AG04450 (cell line): ENCODE measurements around the gene DIO1. TPM values are rescaled to one million over a fixed set of nuclear protein-coding genes. Genes with fewer than 3 reads are reported as not detected.

ENCODE experiments used
- CTCF ChIA-PET: fragments of 300-600, 350-600 bp; formaldehyde crosslinking; extraction: SDS; loops from one replicate; lab custom pipeline; 2022; ENCODE audit warnings: antibody characterized with exemption, inconsistent platforms; lab: Charles Lee
- POLR2A ChIA-PET: fragments of 350-600 bp; formaldehyde crosslinking; extraction: SDS; loops from one replicate; lab custom pipeline; 2021; ENCODE audit warnings: antibody characterized with exemption, inconsistent platforms; lab: Yijun Ruan, JAX
- DNase-seq: peaks from one replicate; pipeline ENCODE4 v3.0.0-alpha.2; 2011; ENCODE audit warnings: low read depth, low spot score
- H3K27ac ChIP-seq: one replicate; pipeline ENCODE4 v1.5.1; 2012; ENCODE audit warnings: low read depth, low read length, control low read depth
- H3K27me3 ChIP-seq: one replicate; pipeline ENCODE4 v1.6.0; 2012; ENCODE audit warnings: low read length; ENCODE audit not compliant: control insufficient read depth, insufficient read depth
- H3K4me3 ChIP-seq: 2 replicates; pipeline ENCODE4 v1.5.1; 2011; ENCODE audit warnings: mild to moderate bottlenecking, low read depth, low read length, control low read depth
- H3K9me3 ChIP-seq: 2 replicates; pipeline ENCODE4 v1.5.1; 2012; ENCODE audit warnings: low read length; ENCODE audit not compliant: control insufficient read depth, insufficient read depth
- polyA plus RNA-seq: library from polyadenylated mRNA; depleted of rRNA; stranded (reverse); fragments of >200 nt; gene quantifications from 2 replicates; pipeline ENCODE4 v1.2.3, GENCODE V29; 2011; rRNA removed
- TF ChIP-seq, protein P1 (sequence below): IDR thresholded peaks from 2 replicates; pipeline ENCODE4 v1.5.1; 2011; ENCODE audit warnings: low read depth, low read length, control low read depth, inconsistent platforms

The DIO1 gene
- polyA plus RNA-seq, 1 experiment = not detected

DNA sequence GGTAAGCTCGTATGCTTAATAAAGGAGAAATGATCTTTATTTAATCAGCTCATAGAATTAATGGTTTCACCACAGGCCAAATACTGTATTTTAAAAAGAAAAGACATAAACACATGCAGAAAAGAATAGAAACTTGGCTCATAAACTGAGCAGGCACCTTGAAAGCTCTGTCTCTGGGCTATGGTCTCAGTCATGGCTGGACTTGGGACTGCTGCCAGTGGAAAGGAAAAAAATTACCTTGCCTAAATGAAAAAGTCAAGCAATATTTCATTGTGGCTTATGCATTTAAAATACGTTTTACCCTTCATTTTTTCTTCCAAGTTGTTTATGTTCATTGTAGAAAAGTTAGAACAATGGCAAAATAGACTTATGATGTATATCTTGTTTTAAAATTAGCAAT is 60.1 kb downstream of the DIO1 start:
- no peak for DNase-seq
- Histone ChIP-seq H3K27ac (no peak overlapping the region), H3K4me3 (no peak overlapping the region), H3K9me3 (no peaks in the 10 kb centered on the region), H3K27me3 (no peaks in the 10 kb centered on the region)
- ChIA-PET CTCF (interaction anchor here (0.8 to 1.5 kb wide), 3 partner anchors 93 to 535 kb away, joined by 4 to 11 read pairs (median 7); no protein-coding TSS in a partner anchor), POLR2A (no interaction called here)
- TF ChIP-seq, protein P1, sequence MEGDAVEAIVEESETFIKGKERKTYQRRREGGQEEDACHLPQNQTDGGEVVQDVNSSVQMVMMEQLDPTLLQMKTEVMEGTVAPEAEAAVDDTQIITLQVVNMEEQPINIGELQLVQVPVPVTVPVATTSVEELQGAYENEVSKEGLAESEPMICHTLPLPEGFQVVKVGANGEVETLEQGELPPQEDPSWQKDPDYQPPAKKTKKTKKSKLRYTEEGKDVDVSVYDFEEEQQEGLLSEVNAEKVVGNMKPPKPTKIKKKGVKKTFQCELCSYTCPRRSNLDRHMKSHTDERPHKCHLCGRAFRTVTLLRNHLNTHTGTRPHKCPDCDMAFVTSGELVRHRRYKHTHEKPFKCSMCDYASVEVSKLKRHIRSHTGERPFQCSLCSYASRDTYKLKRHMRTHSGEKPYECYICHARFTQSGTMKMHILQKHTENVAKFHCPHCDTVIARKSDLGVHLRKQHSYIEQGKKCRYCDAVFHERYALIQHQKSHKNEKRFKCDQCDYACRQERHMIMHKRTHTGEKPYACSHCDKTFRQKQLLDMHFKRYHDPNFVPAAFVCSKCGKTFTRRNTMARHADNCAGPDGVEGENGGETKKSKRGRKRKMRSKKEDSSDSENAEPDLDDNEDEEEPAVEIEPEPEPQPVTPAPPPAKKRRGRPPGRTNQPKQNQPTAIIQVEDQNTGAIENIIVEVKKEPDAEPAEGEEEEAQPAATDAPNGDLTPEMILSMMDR = no peak

DNA sequence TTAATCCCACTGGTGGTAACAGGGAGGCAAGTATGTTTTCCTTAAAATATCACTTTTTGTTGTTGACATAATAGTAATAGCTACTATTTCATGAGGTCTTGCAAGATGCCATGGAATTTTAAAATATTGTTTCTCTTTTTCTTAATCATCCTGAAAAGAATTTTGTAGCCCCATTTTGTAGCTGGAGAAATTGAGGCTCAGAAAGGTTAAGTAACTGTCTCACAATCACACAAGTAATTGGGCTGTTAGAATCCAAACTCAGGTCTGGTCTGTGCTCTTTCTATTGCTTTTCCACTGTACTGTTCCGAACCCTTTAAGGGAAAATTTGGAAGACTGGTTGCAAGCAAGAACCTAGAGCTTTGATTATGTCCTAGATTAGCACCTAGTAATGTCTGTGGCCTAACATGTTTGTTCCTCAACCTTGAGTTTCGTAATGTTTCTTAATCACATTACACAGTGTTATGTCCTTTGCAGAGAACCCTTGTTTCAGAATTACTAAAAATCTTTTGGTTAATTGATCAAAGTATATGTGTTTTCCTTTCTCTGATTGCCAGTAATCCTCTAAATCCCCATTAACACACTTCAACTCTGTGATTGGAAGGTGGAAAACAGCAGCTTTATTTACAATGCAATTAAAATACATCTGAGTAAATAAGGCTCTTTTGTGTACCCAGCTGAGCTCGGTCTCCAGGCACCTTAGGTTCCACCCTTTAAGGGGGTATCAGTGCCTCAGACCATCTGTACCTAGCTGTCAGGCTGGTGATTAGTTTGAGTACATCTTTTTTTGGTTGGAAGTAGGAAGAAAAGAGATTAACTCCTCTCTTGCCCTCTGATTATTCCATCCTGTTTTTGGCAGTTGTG is 62.6 kb downstream of the DIO1 start:
- no peak overlapping the region for H3K4me3 ChIP-seq
- no peak for DNase-seq
- no peaks in the 10 kb centered on the region for H3K9me3 ChIP-seq
- TF ChIP-seq, protein P1 = no peak
- ChIA-PET POLR2A (interaction anchor here (0.8 kb wide), 1 partner anchor 11 kb away, joined by 8 read pairs; the partner anchor contains the start of genes IFT25 and LRRC42), CTCF (interaction anchor here (0.7 to 1.8 kb wide), 6 partner anchors 9 to 543 kb away, joined by 3 to 11 read pairs (median 4); partner anchors contain the start of genes IFT25 and LRRC42)
- peak overlapping the region; percentile 55 for H3K27ac ChIP-seq
- no peaks in the 10 kb centered on the region for H3K27me3 ChIP-seq

DNA sequence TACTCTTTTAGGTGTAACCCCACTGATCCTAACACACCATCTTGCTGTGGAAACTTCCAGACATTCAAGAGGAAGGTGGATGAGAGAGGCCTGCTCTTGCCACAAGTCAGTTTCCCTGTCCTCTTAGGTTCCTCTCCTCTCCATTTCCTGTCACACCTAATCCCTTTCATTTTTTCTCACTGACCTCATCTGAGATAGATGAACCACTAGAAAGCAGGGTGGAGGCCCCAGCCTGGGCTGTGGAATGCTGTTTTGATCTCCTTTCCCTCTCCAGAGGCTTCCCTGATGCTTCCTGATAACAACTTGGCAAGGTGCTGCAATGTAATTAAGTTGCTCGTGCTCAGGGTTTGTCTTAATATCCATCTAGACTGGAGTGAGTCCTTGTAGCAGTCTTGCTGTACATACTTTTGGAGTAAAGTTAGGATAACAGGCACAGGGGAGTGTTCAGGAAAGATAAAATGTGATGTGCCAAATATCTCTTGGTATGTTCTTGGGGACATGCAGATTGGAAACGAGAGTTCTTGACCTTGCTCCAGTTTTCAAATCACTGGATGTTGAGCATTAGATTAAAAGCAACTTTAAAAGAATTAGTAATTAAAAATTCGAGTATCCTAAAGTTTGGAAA is 63.3 kb downstream of the DIO1 start:
- Histone ChIP-seq H3K27ac (peak overlapping the region; percentile 55), H3K9me3 (no peaks in the 10 kb centered on the region), H3K4me3 (no peak overlapping the region), H3K27me3 (no peaks in the 10 kb centered on the region)
- ChIA-PET POLR2A (no interaction called here), CTCF (interaction anchor here (1.2 to 1.8 kb wide), 2 partner anchors 78 to 97 kb away, joined by 10 to 11 read pairs; no protein-coding TSS in a partner anchor)
- DNase-seq = no peak
- TF ChIP-seq, protein P1 = no peak

DNA sequence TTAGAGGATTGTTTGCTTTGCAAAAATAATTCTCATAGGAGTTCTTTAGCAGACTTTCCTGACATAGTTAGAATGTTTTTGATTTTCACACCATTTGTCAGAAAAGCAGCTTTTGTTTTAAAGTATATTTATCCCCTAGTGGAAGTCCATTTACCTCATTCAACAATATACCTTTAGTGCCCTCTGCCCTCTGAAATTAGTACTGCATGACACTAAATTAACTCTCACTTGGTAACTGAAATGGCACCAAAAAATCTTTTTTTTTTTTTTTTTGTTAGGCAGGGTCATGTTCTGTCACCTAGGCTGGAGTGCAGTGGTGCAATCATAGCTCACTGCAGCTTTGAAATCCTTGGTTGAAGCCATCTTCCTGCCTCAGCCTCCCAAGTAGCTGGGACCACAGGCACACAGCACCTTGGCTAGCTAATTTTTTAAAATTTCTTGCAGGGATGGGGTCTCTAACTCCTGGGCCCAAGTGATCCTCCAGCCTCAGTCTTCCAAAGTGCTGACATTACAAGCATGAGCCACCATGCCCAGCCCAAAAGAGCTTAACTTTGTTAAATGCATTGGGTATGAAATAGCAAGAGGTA is 65.8 kb downstream of the DIO1 start:
- no peak for DNase-seq
- CTCF ChIA-PET = interaction anchor here (0.6 to 2.9 kb wide), 26 partner anchors 9 to 524 kb away, joined by 3 to 59 read pairs (median 4); partner anchors contain the start of genes IFT25, LRRC42 and YIPF1
- POLR2A ChIA-PET = interaction anchor here (0.7 to 0.9 kb wide), 3 partner anchors 44 to 167 kb away, joined by 3 to 11 read pairs (median 5); no protein-coding TSS in a partner anchor
- H3K27me3 ChIP-seq = no peaks in the 10 kb centered on the region
- TF ChIP-seq, protein P1 = peak; percentile 46
- H3K4me3 ChIP-seq = no peak overlapping the region
- no peaks in the 10 kb centered on the region for H3K9me3 ChIP-seq
- no peak overlapping the region for H3K27ac ChIP-seq

Other genes with a start within 250 kb of the DIO1 start
- gene GLIS1, start 155.0 kb upstream of the DIO1 start, polyA plus RNA-seq = 0.77 and 1.3 TPM in 2 replicates
- 13.1 and 19.0 TPM in 2 replicates for gene NDC1, start 55.9 kb upstream of the DIO1 start, polyA plus RNA-seq
- gene YIPF1, start 4.4 kb upstream of the DIO1 start, polyA plus RNA-seq = 48.5 and 52.4 TPM in 2 replicates
- gene IFT25, start 51.5 kb downstream of the DIO1 start, polyA plus RNA-seq = 41.9 and 54.2 TPM in 2 replicates
- gene LRRC42, start 52.2 kb downstream of the DIO1 start, polyA plus RNA-seq = 44.5 and 51.4 TPM in 2 replicates
- gene LDLRAD1, start 124.0 kb downstream of the DIO1 start, polyA plus RNA-seq = not detected in 2 replicates
- gene TMEM59, start 159.0 kb downstream of the DIO1 start, polyA plus RNA-seq = 535 and 636 TPM in 2 replicates
- 3.6 and 4.3 TPM in 2 replicates for gene TCEANC2, start 159.4 kb downstream of the DIO1 start, polyA plus RNA-seq